PC-9 (cell line): ENCODE measurements around the gene MYO5C. TPM values are rescaled to one million over a fixed set of nuclear protein-coding genes. Genes with fewer than 3 reads are reported as not detected.

ENCODE experiments used
- BruUV-seq: library from RNA; stranded (reverse); fragments of 400-500 nt; replicated peaks from 2 replicates; lab custom pipeline; 2021; lab: Mats Ljungman, UMichigan
- CTCF ChIA-PET: fragments of 300-600 bp; sonication (Branson Sonifier 250); formaldehyde crosslinking; loops from one replicate; lab custom pipeline; 2022; ENCODE audit warnings: antibody characterized with exemption; lab: Charles Lee
- POLR2A ChIA-PET: fragments of 300-600 bp; sonication (Branson Sonifier 250); formaldehyde crosslinking; loops from one replicate; lab custom pipeline; 2022; ENCODE audit warnings: antibody characterized with exemption; ENCODE audit not compliant: unreplicated experiment; lab: Charles Lee
- DNase-seq, 2 experiments: peaks; one replicate each; pipeline versions ENCODE4 v3.0.0 to v3.0.0-alpha.2; 2015 to 2022; ENCODE audit warnings: mixed read lengths in 1 of 2
- H2AFZ ChIP-seq: fragments of 200-600 bp; sonication (generic); 2 replicates; pipeline ENCODE4 v1.8.1; 2017; ENCODE audit warnings: antibody characterized with exemption
- H3F3A ChIP-seq: fragments of 200-600 bp; sonication (generic); 2 replicates; pipeline ENCODE4 v1.8.1; 2017; ENCODE audit warnings: antibody characterized with exemption, mild to moderate bottlenecking, low read depth; ENCODE audit not compliant: insufficient read depth
- H3K27ac ChIP-seq: fragments of 200-600 bp; sonication (generic); 2 replicates; pipeline ENCODE4 v1.6.1; 2016; ENCODE audit warnings: mixed run types
- H3K27me3 ChIP-seq: fragments of 200-600 bp; sonication (generic); 2 replicates; pipeline ENCODE4 v1.6.1; 2016; ENCODE audit warnings: low read depth, mixed run types; ENCODE audit not compliant: insufficient read depth
- H3K36me3 ChIP-seq: fragments of 200-600 bp; sonication (generic); 2 replicates; pipeline ENCODE4 v1.6.1; 2016; ENCODE audit warnings: low read depth, mixed run types
- H3K4me1 ChIP-seq: fragments of 200-600 bp; sonication (generic); replicated peaks from 2 replicates; pipeline ENCODE4 v1.6.1; 2016; ENCODE audit warnings: mixed run types; ENCODE audit not compliant: insufficient read depth
- H3K4me2 ChIP-seq: fragments of 200-600 bp; sonication (generic); 2 replicates; pipeline ENCODE4 v1.6.1; 2017; ENCODE audit warnings: mixed run types
- H3K4me3 ChIP-seq: fragments of 200-600 bp; sonication (generic); 2 replicates; pipeline ENCODE4 v1.6.1; 2016; ENCODE audit warnings: mixed run types
- H3K79me2 ChIP-seq: fragments of 200-600 bp; sonication (generic); 2 replicates; pipeline ENCODE4 v1.6.1; 2017; ENCODE audit warnings: low read depth, mixed run types
- H3K9me2 ChIP-seq: fragments of 200-600 bp; sonication (generic); 2 replicates; pipeline ENCODE4 v1.8.1; 2017; ENCODE audit warnings: mild to moderate bottlenecking; ENCODE audit not compliant: insufficient read depth
- H3K9me3 ChIP-seq: fragments of 200-600 bp; sonication (generic); 2 replicates; pipeline ENCODE4 v1.8.1; 2016; ENCODE audit warnings: low read depth; ENCODE audit not compliant: insufficient read depth
- H4K20me1 ChIP-seq: fragments of 200-600 bp; sonication (generic); 2 replicates; pipeline ENCODE4 v1.8.1; 2017; ENCODE audit not compliant: insufficient read depth
- CTCF ChIP-seq: fragments of 200-600 bp; sonication (generic); conservative IDR thresholded peaks from 2 replicates; pipeline ENCODE4 v1.6.1; 2017; ENCODE audit warnings: mixed run types, antibody characterized with exemption, mild to moderate bottlenecking, moderate library complexity
- EZH2 ChIP-seq: fragments of 200-600 bp; sonication (generic); IDR thresholded peaks from 2 replicates; pipeline ENCODE4 v1.8.0; 2017; ENCODE audit warnings: antibody characterized with exemption, low read depth
- intact Hi-C: fragments of 100-400 bp; cut with micrococcal nuclease; formaldehyde crosslinking; loops from one replicate; pipeline ENCODE4 v1.10.0; 2022; ENCODE audit not compliant: unreplicated experiment
- total RNA-seq: library from RNA; stranded (reverse); gene quantifications from 2 replicates; pipeline ENCODE4 v1.2.3, GENCODE V29; 2021

MYO5C gene
- total RNA-seq, 1 experiment from 2014 or later: 41.1 TPM

GRCh38 chr15:52331490-52332240, 36.1 kb upstream of the MYO5C start:
- H3K79me2 ChIP-seq: no peaks in the 10 kb centered on the region
- H3K4me2 ChIP-seq: peak overlapping the region; percentile 15
- H3K36me3 ChIP-seq: no peaks in the 10 kb centered on the region
- intact Hi-C loops: loop anchor here (1.0 to 5.0 kb wide), 7 partner anchors 43 to 404 kb away; partner anchors contain the start of genes ARPP19 and MYO5A
- H3K27me3 ChIP-seq: no peaks in the 10 kb centered on the region
- H2AFZ ChIP-seq: no peak overlapping the region
- no TSS peak for BruUV-seq
- DNase-seq: peak; percentile 69 to 86
- peaks cover 17% of the 10 kb centered on the region for H3K4me1 ChIP-seq
- CTCF ChIA-PET: interaction anchor here (0.6 to 1.2 kb wide), 5 partner anchors 28 to 404 kb away, joined by 3 to 4 read pairs (median 3); no protein-coding TSS in a partner anchor
- no peaks in the 10 kb centered on the region; the same call in 1 of the 2 replicates for H3K9me2 ChIP-seq
- POLR2A ChIA-PET: no interaction called here
- 0 out of 2 replicates have a peak, but pooled peaks cover 5% of the 10 kb centered on the region for H3F3A ChIP-seq
- no peak overlapping the region for H3K27ac ChIP-seq
- no peak overlapping the region for H3K4me3 ChIP-seq
- H3K9me3 ChIP-seq: no peaks in the 10 kb centered on the region; the same call in 1 of the 2 replicates
- no peak for TF ChIP-seq EZH2
- TF ChIP-seq CTCF: peak; percentile 58
- H4K20me1 ChIP-seq: no peaks in the 10 kb centered on the region

GRCh38 chr15:52329987-52330386, 34.4 kb upstream of the MYO5C start:
- Histone ChIP-seq H3K9me2 (no peaks in the 10 kb centered on the region), H4K20me1 (no peaks in the 10 kb centered on the region), H3K4me3 (no peak overlapping the region), H2AFZ (no peak overlapping the region), H3K4me2 (no peak overlapping the region), H3K36me3 (no peaks in the 10 kb centered on the region), H3K4me1 (peaks cover 14% of the 10 kb centered on the region), H3K9me3 (no peaks in the 10 kb centered on the region; the same call in 1 of the 2 replicates), H3K27ac (no peak overlapping the region), H3K27me3 (no peaks in the 10 kb centered on the region), H3F3A (0 out of 2 replicates have a peak, but pooled peaks cover 5% of the 10 kb centered on the region), H3K79me2 (no peaks in the 10 kb centered on the region)
- no peak for DNase-seq
- intact Hi-C loops: loop anchor here (2.0 to 5.0 kb wide), 3 partner anchors 41 to 239 kb away; partner anchors contain the start of genes ARPP19 and MYO5A
- TF ChIP-seq EZH2: no peak
- no peak for TF ChIP-seq CTCF
- ChIA-PET CTCF (no interaction called here), POLR2A (interaction anchor here (0.7 kb wide), 1 partner anchor 62 kb away, joined by 17 read pairs; no protein-coding TSS in a partner anchor)
- BruUV-seq: no TSS peak

GRCh38 chr15:52329150-52329549, 33.5 kb upstream of the MYO5C start:
- H4K20me1 ChIP-seq: no peaks in the 10 kb centered on the region
- POLR2A ChIA-PET: interaction anchor here (0.7 kb wide), 1 partner anchor 63 kb away, joined by 17 read pairs; no protein-coding TSS in a partner anchor
- H2AFZ ChIP-seq: no peak overlapping the region
- no peaks in the 10 kb centered on the region for H3K9me3 ChIP-seq
- BruUV-seq: no TSS peak
- TF ChIP-seq CTCF (no peak), EZH2 (no peak)
- no peak overlapping the region for H3K27ac ChIP-seq
- no peak for DNase-seq
- peaks cover 6% of the 10 kb centered on the region for H3K4me1 ChIP-seq
- no peaks in the 10 kb centered on the region for H3K36me3 ChIP-seq
- H3F3A ChIP-seq: no peaks in the 10 kb centered on the region
- H3K4me3 ChIP-seq: no peak overlapping the region
- H3K9me2 ChIP-seq: no peaks in the 10 kb centered on the region
- CTCF ChIA-PET: no interaction called here
- no peaks in the 10 kb centered on the region for H3K27me3 ChIP-seq
- no peaks in the 10 kb centered on the region for H3K79me2 ChIP-seq
- no peak overlapping the region for H3K4me2 ChIP-seq
- intact Hi-C loops: no loop called here
